Measurements from ENCODE around the gene POLR3A.

POLR3A gene

DNA sequence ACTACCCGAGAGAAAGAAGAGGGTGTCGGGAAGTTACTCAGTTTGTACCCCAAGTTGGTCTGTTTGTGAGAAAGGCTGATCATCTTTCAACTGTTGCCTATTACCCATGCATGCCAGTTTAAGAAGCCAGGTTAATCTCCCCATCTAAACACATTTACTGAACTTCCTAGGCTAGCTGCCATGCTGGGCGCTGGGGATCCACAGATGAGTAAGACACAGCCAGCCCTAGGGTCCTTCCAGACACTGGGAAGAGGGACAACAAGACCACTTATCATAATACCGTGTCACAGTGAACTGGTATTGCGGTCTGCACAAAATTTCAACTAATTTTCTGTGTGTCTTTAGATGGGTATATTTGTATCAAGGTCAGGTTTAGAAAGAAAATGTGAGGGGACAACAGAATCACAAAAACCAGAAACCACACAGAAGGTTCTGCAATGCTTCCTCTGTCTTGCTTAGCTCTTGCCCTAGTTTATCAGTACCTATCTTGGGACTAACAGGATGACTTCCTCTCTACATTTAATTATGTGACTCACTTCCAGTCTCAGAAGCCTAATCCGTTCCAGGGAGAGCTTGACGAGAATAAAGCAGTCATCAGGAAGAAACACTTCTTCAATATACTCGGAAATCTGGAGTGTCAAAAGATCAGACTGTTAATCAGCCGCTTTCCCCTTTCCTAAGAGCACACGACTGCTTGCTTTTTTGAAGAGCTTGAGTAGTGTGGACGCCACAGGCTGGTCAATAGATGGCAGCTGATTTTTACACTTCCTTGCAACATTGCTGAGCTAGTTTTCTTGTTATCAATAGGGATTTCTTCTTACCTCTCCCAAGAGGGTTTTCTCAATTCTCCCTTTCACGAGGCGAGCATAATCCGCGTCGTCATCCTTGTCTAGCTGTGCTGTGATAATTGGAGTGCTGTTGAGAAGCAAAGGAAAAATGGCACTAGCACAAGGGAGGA, 45.7 kb downstream of the POLR3A start:
- no peak for DNase-seq (ENCODE audit: low read depth in 4 of 4, low spot score in 1 of 4)

GRCh38 chr10:77981281-77981680, 48.0 kb downstream of the POLR3A start:
- no peak for DNase-seq (ENCODE audit: low read depth in 4 of 4, low spot score in 1 of 4)

DNA sequence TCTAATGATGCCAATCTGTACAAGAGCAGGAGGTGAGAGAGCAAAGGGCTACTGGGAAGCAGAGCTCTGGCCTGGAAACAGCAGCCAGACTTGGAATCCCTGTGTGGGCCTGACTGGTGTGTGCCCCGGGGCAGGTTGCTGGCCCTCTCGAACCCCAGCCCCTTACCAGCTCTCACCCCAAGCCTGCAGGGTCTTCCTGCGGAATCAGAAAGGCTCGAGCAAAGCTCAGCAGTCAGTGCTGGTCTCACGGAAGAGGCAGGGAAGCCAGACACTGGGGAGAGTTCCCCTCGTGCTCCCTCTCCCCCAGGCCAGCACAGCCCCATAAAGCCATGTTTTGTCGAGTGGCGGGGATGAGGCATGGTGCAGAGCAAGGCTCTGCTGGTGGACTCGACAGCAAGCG, 50.1 kb downstream of the POLR3A start:
- DNase-seq (ENCODE audit: low read depth in 4 of 4, low spot score in 1 of 4) = no peak

GRCh38 chr10:77978360-77978759, 51.0 kb downstream of the POLR3A start:
- no peak for DNase-seq (ENCODE audit: low read depth in 4 of 4, low spot score in 1 of 4)

DNA sequence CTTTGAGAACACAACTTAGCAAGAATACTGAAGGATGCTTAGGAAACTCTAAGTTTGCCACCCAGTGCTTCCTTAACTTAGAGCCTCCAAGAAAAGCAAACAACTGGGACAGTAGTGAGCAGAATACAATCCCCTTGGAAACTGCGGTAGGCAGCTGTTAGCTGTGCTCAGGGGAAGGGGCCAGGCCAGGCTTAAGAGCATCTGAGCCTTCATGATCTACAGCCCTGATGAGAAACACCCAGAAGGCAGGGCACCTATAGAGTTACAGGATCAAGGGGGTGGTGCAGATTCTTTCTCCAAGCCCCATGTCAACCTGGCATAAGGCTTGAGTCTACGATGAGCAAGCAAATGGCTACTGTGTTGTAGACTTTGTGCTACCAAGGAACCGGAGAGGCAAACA, 51.4 kb downstream of the POLR3A start:
- no peak for DNase-seq (ENCODE audit: low read depth in 4 of 4, low spot score in 1 of 4)

DNA sequence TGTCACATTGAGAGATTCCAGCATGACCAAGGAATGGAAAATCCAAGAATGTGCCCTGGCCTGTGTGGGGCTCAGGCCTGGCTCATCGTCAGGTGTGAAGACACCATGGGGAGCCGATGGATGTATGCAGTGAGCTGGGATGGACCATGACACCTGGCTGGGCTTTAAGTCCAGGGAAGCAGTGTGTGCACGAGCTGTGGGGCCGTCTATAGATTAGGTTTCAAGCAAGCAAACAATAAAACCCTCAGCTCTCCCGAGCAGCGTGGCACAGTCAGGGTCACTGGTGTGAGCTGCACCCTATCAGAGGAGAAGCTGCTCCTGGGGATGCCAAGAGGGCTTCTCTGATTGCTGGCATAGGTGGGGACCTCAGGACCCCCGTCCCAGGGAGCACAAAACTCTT, 52.3 kb downstream of the POLR3A start:
- no peak for DNase-seq (ENCODE audit: low read depth in 4 of 4, low spot score in 1 of 4)

DNA sequence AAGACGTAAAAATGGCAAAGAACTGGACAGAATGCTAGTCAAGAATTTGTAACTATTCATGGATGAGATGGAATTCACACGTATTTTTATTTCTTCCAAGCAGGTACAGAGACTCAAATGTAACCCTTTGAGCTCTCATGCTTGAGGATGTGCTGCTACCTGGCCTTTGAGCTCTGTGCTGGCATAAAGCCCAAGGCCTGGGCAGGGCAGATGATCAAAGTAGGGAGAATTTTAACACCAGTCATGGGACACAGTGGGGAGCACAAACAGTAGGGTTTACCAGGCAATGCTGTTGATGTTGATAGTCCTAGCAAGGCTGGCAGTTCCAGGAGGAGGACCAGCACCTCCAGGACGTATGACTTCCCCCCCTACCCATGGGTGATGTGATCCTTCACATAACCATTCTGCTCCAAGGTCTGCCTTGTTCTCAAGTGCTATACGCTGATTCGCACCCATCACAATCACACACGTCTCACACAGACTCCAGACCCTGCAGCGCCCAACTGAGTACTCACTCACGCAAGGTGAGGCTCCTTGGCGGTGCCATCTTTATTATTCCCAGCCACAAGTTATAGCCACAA, 54.1 kb downstream of the POLR3A start:
- DNase-seq (ENCODE audit: low read depth in 4 of 4, low spot score in 1 of 4) = no peak

GRCh38 chr10:77974396-77975074, 54.8 kb downstream of the POLR3A start:
- no peak for DNase-seq (ENCODE audit: low read depth in 4 of 4, low spot score in 1 of 4)

DNA sequence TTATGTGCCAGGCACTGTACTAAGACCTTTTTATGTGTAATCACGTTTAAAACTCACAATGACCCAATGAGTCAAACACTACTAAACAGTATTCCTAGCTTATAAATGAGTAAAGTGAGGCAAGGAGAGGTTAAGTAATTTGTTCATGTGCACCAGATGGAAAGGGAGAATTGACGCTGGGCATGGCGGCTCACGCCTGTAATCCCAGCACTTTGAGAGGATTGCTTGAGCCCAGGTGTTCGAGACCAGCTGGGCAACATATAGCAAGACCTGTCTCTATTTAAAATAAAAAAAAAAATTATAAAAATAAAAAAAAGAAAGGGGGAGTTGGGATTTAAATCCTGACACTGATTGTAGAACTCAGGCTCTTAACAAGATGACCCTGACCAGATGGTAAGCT, 56.0 kb downstream of the POLR3A start:
- DNase-seq (ENCODE audit: low read depth in 4 of 4, low spot score in 1 of 4) = no peak

GRCh38 chr10:77972148-77972547, 57.2 kb downstream of the POLR3A start:
- no peak for DNase-seq (ENCODE audit: low read depth in 4 of 4, low spot score in 1 of 4)

GRCh38 chr10:77971804-77972144, 57.5 kb downstream of the POLR3A start:
- DNase-seq (ENCODE audit: low read depth in 4 of 4, low spot score in 1 of 4) = no peak

DNA sequence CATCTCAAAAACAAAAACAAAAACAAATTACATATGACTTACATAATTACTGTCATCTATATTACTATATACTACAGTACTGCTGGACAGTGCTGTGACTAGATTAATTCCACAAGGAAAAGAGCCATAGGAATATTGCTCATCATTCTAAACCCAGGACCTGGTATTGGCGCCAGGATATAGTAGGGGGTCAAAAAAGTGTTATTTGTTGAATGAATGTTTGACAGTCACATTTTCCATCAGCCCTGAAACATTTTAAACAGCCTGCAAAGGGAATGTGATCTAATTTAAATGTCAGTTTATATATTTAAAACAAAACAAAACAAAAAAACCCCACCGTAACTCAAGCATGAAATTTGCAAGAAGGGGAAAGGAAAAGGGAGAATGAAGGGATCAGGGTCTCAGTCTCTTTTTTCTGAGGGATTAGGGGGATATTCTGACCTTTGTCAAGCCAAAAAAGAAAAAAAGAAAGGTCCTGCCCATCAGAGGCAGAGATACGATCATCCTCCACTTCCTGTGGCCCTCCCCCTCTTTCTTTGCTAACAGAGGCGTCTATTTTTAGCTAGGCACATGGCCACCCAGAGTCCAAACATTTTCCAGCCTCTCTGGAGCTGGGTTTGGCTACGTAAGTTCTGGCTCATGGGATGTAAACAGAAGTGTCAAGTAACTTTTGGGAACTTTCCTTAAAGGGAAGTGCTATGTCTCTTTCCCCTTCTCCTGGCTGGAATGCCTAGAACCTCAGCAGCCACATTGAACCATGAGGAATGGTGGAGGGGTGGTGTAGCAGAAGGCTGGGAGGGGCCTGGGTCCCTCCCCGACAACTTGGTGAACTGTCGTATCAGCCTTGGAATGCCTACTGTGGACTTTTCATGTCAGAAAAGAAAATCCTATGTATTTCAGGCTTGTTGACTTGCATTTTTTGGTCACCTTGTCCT, 58.2 kb downstream of the POLR3A start:
- DNase-seq (ENCODE audit: low read depth in 4 of 4, low spot score in 1 of 4) = no peak

GRCh38 chr10:77969114-77969513, 60.2 kb downstream of the POLR3A start:
- no peak for DNase-seq (ENCODE audit: low read depth in 4 of 4, low spot score in 1 of 4)

DNA sequence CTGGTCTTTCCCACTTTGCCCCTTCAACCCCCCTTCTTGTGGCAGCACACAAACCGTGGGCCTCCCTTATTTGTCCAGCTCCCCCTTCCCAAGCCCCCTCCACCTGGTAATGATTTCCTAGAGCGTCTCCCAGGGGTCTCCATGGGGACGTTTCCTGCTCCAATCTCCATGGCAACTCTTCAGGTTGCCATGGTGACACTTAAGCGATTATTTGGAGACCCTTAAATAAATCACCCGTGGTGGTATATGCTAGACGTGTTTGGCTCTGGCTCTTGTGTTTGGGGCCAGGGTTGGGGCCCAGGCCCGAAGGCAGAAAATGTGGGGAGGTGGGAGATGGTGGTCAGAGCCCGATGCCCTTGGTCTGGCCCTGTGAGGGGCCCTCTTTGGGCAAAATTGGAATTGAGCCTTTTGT, 61.7 kb downstream of the POLR3A start:
- DNase-seq (ENCODE audit: low read depth in 4 of 4, low spot score in 1 of 4) = no peak

- no peak for DNase-seq (ENCODE audit: low read depth in 4 of 4, low spot score in 1 of 4)
These were observed 64.0 kb downstream of the POLR3A start for GRCh38 chr10:77965294-77965693.

- DNase-seq (ENCODE audit: low read depth in 4 of 4, low spot score in 1 of 4) = no peak
These were observed 64.5 kb downstream of the POLR3A start for GRCh38 chr10:77964811-77965210.

- DNase-seq (ENCODE audit: low read depth in 4 of 4, low spot score in 1 of 4) = no peak
These were observed 65.4 kb downstream of the POLR3A start for GRCh38 chr10:77963901-77964300.

DNA sequence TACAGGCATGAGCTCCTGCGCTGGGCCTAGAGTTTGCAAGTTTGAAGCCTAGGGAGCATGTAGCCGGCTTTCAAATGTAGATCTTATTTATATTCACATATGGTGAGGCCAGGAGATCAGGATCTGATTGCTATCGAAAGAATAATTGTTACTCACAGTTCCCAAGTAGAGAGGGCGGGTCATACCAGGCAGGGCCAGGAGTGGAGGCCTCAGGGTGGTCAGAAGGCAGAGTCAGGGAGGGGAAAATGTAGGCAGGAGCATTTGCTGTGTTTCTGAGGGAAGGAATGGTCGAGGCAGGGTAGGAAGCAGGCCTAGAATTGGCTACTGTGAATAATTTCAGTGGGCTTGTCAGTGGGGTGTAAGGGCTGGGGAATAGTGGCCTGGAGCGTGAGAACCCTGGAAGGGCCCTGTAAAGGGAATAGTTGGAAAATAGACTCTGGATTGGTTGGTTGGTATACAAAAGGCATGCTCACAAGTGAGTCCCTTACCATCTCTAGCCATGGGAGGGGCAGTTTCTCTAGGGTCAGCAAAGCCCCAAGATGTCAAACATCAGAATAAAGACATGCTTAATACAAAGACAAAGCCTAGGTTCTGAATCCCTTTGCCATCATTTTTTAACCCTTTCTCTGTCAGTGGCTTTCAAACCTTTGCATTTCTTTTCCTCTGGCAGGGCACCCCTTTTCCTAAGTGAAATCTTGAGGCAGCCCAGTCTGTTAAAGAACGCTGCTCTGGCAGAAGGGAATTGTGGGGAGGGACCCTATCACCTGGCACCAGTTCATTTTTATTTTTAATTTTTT, 66.8 kb downstream of the POLR3A start:
- no peak for DNase-seq (ENCODE audit: low read depth in 4 of 4, low spot score in 1 of 4)

DNA sequence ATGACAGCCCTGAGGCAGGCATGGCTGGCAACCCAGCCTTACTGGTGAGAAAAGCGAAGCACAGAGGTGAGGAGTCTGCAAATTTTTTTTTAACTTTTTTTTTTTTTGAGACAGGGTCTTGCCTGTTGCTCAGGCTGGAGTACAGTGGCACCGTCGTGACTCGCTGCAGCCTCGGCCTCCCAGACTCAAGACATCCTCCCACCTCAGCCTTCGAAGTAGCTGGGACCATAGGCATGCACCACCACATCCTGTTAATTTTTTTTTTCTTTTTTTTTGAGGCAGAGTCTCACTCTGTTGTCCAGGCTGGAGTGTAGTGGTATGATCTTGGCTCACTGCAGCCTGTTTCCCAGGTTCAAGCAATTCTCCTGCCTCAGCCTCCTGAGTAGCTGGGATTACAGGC, 67.6 kb downstream of the POLR3A start:
- no peak for DNase-seq (ENCODE audit: low read depth in 4 of 4, low spot score in 1 of 4)

DNA sequence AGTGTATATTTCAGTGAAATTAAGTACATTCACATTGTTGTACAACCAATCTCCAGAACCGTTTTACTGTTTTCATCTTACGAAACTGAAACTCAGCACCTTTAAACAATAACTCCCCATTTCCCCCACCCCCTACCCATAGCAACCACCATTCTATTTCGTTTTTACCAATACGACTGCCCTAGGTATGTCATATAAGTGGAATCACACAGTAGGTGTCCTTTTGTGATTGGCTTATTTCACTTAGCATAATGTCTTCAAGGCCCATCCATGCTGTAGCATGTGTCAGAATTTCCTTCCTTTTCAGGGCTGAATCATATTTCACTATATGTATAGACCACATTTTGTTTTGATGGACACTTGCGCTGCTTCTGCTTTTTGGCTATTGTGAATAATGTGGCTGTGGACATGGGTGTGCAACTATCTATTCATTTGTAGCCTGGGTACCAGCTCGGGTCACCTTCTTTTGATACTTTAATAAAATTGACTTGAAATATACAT, 68.4 kb downstream of the POLR3A start:
- no peak for DNase-seq (ENCODE audit: low read depth in 4 of 4, low spot score in 1 of 4)

All from stimulated activated CD4-positive, alpha-beta T cell treated with anti-CD3 and anti-CD28 coated beads, Interleukin-1b, Interleukin-23, amount 100 ng/mL, for 24 hours (primary cell).